HG02870 (cell line): ENCODE results near the gene PRTFDC1.

Source experiments
- ATAC-seq: cut with Tn5 transposase; IDR thresholded peaks from one replicate; pipeline ENCODE4 v1.9.1; 2021; ENCODE audit warnings: mild to moderate bottlenecking, moderate library complexity; ENCODE audit not compliant: unreplicated experiment

The PRTFDC1 gene

DNA sequence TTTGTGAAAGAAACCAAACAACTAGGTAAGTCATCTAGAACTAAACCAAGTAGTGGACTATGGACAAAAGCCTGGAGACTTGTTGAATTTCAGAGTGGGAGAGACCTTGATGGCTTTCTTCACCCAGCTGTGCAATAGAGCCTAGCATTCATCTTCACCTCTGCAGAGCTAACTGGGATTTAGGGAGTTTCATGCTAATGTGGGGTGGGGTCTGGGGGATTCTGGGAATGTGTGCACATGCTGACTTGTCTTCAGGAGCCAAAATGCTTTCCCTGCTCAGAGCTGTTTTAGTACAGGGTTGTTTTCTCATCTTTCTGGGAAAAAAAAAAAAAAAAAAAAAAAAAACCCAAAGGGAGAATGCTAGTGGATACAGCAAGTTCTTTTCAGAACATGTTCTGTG, 147.4 kb downstream of the PRTFDC1 start:
- no peak for ATAC-seq

DNA sequence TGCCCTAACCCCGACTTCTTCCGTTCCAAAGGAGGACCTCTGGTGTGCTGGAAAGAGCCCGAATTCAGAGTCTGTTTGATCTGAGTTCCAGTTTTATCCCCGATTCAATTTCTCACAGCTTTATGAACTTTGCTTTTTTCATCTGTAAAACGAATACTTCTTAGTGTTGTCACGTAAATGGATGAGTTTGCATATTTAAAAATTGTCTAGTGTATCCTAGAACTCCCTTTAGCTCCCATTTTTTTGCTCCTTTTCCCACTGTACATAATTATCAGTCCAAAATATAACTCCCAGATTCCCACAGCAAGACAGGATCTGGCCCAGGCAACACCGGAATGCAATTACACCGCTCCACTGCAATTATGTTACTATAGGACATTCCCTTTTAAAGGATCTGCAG, 148.0 kb downstream of the PRTFDC1 start:
- ATAC-seq: no peak

- no peak for ATAC-seq
Observed at GRCh38 chr10:24802378-24802777, 150.0 kb downstream of the PRTFDC1 start.

- ATAC-seq: no peak
Observed at GRCh38 chr10:24800861-24801260, 151.5 kb downstream of the PRTFDC1 start.
